GM23338 (cell line): Measurements from ENCODE around the gene C3orf22. TPM values are rescaled to one million over a fixed set of nuclear protein-coding genes. Genes with fewer than 3 reads are reported as not detected.

Experiments used
- ATAC-seq: fragments of 200-7000 bp; cut with Tn5 transposase; 3 replicates; pipeline ENCODE4 v1.9.1; 2020
- DNase-seq: peaks from one replicate; pipeline ENCODE4 v3.0.0-alpha.2; 2015; ENCODE audit warnings: low spot score
- H2AFZ ChIP-seq: fragments of 200-600 bp; sonication (generic); 2 replicates; pipeline ENCODE4 v1.8.0; 2016; ENCODE audit warnings: antibody characterized with exemption, mild to moderate bottlenecking, moderate library complexity
- H3F3A ChIP-seq: fragments of 200-600 bp; sonication (generic); replicated peaks from 2 replicates; pipeline ENCODE4 v1.8.0; 2017; ENCODE audit warnings: antibody characterized with exemption, mixed run types, low read depth
- H3K27ac ChIP-seq: fragments of 200-600 bp; sonication (generic); 2 replicates; pipeline ENCODE4 v1.6.1; 2016; ENCODE audit warnings: low read depth
- H3K27me3 ChIP-seq: fragments of 200-600 bp; sonication (generic); 2 replicates; pipeline ENCODE4 v1.8.0; 2016; ENCODE audit warnings: mild to moderate bottlenecking, mixed run types, moderate library complexity; ENCODE audit not compliant: insufficient read depth
- H3K36me3 ChIP-seq: fragments of 200-600 bp; sonication (generic); 2 replicates; pipeline ENCODE4 v1.8.0; 2016; ENCODE audit warnings: mild to moderate bottlenecking; ENCODE audit not compliant: insufficient read depth
- H3K4me1 ChIP-seq: fragments of 200-600 bp; sonication (generic); 2 replicates; pipeline ENCODE4 v1.8.0; 2016; ENCODE audit warnings: mild to moderate bottlenecking, moderate library complexity; ENCODE audit not compliant: insufficient read depth
- H3K4me2 ChIP-seq: fragments of 200-600 bp; sonication (generic); 2 replicates; pipeline ENCODE4 v1.7.1; 2017; ENCODE audit warnings: mixed run types
- H3K4me3 ChIP-seq: fragments of 200-600 bp; sonication (generic); 2 replicates; pipeline ENCODE4 v1.6.1; 2016; ENCODE audit warnings: mixed run types
- H3K79me2 ChIP-seq: fragments of 200-600 bp; sonication (generic); replicated peaks from 2 replicates; pipeline ENCODE4 v1.8.0; 2017; ENCODE audit warnings: mild to moderate bottlenecking; ENCODE audit not compliant: insufficient read depth
- H3K9me2 ChIP-seq: fragments of 200-600 bp; sonication (generic); 2 replicates; pipeline ENCODE4 v1.8.0; 2017; ENCODE audit not compliant: insufficient read depth
- H4K20me1 ChIP-seq: fragments of 200-600 bp; sonication (generic); replicated peaks from 2 replicates; pipeline ENCODE4 v1.8.0; 2017; ENCODE audit warnings: mild to moderate bottlenecking; ENCODE audit not compliant: insufficient read depth
- H3K27ac Mint-ChIP-seq: 2 replicates; pipeline ENCODE4 v1.8.0; 2020; ENCODE audit warnings: inconsistent platforms, mild to moderate bottlenecking, moderate library complexity, mixed read lengths
- H3K27me3 Mint-ChIP-seq: 3 replicates; pipeline ENCODE4 v1.8.0; 2022; ENCODE audit warnings: low read depth, mild to moderate bottlenecking, moderate library complexity, mixed read lengths, inconsistent platforms; ENCODE audit not compliant: insufficient read depth, poor library complexity
- H3K36me3 Mint-ChIP-seq: 3 replicates; pipeline ENCODE4 v1.8.0; 2021; ENCODE audit warnings: low read depth, mild to moderate bottlenecking, inconsistent platforms, moderate library complexity, mixed read lengths
- H3K4me1 Mint-ChIP-seq: 3 replicates; pipeline ENCODE4 v1.8.0; 2020; ENCODE audit warnings: mild to moderate bottlenecking, inconsistent platforms, mixed read lengths
- H3K4me3 Mint-ChIP-seq: 3 replicates; pipeline ENCODE4 v1.8.0; 2021; ENCODE audit warnings: moderate library complexity, mild to moderate bottlenecking, inconsistent platforms, mixed read lengths
- H3K9me3 Mint-ChIP-seq: 3 replicates; pipeline ENCODE4 v1.8.0; 2020; ENCODE audit warnings: moderate library complexity, mild to moderate bottlenecking, inconsistent platforms, mixed read lengths
- JUNB ChIP-seq: IDR thresholded peaks from one replicate; pipeline ENCODE4 v1.6.1; 2016; ENCODE audit warnings: antibody characterized with exemption; ENCODE audit not compliant: unreplicated experiment
- NANOG ChIP-seq: IDR thresholded peaks from 2 replicates; pipeline ENCODE4 v1.6.1; 2016; ENCODE audit warnings: antibody characterized with exemption, borderline replicate concordance
- STAT1 ChIP-seq: IDR thresholded peaks from one replicate; pipeline ENCODE4 v1.6.1; 2016; ENCODE audit warnings: antibody characterized with exemption; ENCODE audit not compliant: unreplicated experiment
- ZNF114 ChIP-seq: fragments of 250-450 bp; sonication (Bioruptor Pico); IDR thresholded peaks from 2 replicates; pipeline ENCODE4 v1.5.0; 2020; ENCODE audit warnings: mild to moderate bottlenecking, moderate library complexity
- ZNF331 ChIP-seq: fragments of 250-450 bp; sonication (Bioruptor Pico); IDR thresholded peaks from 2 replicates; pipeline ENCODE4 v1.5.0; 2020; ENCODE audit warnings: low read depth, mild to moderate bottlenecking, moderate library complexity
- polyA plus RNA-seq: library from polyadenylated mRNA; unstranded; fragments of >200 nt; fragmentation: Nextera tagmentation; extraction: Ambion mirVana; gene quantifications from 2 replicates; pipeline ENCODE4 v1.2.1, GENCODE V29; 2016
- total RNA-seq: library from RNA; depleted of rRNA; stranded (reverse); fragments of >200 nt; shearing (Covaris generic); gene quantifications from 2 replicates; pipeline ENCODE4 v1.2.3, GENCODE V29; 2014
- TF ChIP-seq, protein P1 (sequence below): fragments of 250-450 bp; sonication (Bioruptor Pico); IDR thresholded peaks from 2 replicates; pipeline ENCODE4 v1.5.0; 2020; ENCODE audit warnings: mild to moderate bottlenecking, moderate library complexity
- TF ChIP-seq, protein P2 (sequence below): IDR thresholded peaks from one replicate; pipeline ENCODE4 v1.6.1; 2018; ENCODE audit warnings: antibody characterized with exemption; ENCODE audit not compliant: unreplicated experiment

The C3orf22 gene
- total and polyA plus RNA-seq, 2 experiments from 2014 or later: not detected

DNA sequence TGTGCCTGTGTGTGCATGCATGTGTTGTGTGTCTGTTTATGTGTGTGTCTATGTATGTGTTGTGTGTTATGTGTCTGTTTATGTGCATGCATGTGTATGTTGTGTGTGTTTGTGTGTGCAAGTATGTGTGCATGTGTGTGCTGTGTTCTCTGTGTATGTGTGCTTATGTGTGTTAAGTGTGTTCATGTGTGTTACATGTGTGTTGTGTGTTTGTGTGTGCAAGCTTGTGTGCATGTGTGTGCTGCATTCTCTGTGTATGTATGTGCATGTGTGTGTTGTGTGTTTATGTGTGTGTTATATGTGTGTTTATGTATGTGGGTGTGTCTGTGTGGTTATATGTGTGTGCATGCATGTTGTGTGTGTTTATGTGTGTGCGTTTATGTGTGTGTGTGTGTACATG is 56.1 kb downstream of the C3orf22 start (continued):
- TF ChIP-seq, protein P1, sequence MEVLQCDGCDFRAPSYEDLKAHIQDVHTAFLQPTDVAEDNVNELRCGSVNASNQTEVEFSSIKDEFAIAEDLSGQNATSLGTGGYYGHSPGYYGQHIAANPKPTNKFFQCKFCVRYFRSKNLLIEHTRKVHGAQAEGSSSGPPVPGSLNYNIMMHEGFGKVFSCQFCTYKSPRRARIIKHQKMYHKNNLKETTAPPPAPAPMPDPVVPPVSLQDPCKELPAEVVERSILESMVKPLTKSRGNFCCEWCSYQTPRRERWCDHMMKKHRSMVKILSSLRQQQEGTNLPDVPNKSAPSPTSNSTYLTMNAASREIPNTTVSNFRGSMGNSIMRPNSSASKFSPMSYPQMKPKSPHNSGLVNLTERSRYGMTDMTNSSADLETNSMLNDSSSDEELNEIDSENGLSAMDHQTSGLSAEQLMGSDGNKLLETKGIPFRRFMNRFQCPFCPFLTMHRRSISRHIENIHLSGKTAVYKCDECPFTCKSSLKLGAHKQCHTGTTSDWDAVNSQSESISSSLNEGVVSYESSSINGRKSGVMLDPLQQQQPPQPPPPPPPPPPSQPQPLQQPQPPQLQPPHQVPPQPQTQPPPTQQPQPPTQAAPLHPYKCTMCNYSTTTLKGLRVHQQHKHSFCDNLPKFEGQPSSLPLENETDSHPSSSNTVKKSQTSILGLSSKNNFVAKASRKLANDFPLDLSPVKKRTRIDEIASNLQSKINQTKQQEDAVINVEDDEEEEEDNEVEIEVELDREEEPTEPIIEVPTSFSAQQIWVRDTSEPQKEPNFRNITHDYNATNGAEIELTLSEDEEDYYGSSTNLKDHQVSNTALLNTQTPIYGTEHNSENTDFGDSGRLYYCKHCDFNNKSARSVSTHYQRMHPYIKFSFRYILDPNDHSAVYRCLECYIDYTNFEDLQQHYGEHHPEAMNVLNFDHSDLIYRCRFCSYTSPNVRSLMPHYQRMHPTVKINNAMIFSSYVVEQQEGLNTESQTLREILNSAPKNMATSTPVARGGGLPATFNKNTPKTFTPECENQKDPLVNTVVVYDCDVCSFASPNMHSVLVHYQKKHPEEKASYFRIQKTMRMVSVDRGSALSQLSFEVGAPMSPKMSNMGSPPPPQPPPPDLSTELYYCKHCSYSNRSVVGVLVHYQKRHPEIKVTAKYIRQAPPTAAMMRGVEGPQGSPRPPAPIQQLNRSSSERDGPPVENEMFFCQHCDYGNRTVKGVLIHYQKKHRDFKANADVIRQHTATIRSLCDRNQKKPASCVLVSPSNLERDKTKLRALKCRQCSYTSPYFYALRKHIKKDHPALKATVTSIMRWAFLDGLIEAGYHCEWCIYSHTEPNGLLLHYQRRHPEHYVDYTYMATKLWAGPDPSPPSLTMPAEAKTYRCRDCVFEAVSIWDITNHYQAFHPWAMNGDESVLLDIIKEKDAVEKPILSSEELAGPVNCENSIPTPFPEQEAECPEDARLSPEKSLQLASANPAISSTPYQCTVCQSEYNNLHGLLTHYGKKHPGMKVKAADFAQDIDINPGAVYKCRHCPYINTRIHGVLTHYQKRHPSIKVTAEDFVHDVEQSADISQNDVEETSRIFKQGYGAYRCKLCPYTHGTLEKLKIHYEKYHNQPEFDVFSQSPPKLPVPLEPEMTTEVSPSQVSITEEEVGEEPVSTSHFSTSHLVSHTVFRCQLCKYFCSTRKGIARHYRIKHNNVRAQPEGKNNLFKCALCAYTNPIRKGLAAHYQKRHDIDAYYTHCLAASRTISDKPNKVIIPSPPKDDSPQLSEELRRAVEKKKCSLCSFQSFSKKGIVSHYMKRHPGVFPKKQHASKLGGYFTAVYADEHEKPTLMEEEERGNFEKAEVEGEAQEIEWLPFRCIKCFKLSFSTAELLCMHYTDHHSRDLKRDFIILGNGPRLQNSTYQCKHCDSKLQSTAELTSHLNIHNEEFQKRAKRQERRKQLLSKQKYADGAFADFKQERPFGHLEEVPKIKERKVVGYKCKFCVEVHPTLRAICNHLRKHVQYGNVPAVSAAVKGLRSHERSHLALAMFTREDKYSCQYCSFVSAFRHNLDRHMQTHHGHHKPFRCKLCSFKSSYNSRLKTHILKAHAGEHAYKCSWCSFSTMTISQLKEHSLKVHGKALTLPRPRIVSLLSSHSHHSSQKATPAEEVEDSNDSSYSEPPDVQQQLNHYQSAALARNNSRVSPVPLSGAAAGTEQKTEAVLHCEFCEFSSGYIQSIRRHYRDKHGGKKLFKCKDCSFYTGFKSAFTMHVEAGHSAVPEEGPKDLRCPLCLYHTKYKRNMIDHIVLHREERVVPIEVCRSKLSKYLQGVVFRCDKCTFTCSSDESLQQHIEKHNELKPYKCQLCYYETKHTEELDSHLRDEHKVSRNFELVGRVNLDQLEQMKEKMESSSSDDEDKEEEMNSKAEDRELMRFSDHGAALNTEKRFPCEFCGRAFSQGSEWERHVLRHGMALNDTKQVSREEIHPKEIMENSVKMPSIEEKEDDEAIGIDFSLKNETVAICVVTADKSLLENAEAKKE: no peak
- TF ChIP-seq ZNF331 (no peak), ZNF114 (CRISPR knock-in tag) (no peak), JUNB (no peak)
- TF ChIP-seq, protein P2, sequence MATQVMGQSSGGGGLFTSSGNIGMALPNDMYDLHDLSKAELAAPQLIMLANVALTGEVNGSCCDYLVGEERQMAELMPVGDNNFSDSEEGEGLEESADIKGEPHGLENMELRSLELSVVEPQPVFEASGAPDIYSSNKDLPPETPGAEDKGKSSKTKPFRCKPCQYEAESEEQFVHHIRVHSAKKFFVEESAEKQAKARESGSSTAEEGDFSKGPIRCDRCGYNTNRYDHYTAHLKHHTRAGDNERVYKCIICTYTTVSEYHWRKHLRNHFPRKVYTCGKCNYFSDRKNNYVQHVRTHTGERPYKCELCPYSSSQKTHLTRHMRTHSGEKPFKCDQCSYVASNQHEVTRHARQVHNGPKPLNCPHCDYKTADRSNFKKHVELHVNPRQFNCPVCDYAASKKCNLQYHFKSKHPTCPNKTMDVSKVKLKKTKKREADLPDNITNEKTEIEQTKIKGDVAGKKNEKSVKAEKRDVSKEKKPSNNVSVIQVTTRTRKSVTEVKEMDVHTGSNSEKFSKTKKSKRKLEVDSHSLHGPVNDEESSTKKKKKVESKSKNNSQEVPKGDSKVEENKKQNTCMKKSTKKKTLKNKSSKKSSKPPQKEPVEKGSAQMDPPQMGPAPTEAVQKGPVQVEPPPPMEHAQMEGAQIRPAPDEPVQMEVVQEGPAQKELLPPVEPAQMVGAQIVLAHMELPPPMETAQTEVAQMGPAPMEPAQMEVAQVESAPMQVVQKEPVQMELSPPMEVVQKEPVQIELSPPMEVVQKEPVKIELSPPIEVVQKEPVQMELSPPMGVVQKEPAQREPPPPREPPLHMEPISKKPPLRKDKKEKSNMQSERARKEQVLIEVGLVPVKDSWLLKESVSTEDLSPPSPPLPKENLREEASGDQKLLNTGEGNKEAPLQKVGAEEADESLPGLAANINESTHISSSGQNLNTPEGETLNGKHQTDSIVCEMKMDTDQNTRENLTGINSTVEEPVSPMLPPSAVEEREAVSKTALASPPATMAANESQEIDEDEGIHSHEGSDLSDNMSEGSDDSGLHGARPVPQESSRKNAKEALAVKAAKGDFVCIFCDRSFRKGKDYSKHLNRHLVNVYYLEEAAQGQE: no peak

DNA sequence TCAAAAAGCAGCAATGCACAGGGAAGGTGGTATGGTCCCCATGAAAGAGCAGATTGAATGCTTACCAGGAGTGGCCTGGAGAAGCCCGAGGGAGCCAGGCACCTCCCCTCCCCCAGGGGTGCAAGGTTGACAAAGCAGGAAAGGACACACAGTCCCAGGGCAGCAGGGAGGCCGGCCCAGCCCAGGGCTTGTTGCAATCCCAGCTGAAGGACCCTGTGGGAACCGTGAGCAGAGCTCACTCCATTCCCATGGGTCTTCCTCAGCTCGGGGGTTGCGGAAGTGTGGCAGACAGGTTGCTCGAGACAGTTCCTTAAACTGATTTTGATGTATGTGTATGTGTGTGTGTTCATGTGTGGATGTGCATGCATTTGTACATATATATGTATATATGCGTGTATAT is 57.0 kb downstream of the C3orf22 start:
- Histone ChIP-seq H3K79me2 (no peaks in the 10 kb centered on the region), H2AFZ (no peak overlapping the region), H3K27ac (no peak overlapping the region), H3K4me2 (no peak overlapping the region), H3K4me3 (no peak overlapping the region), H3K36me3 (no peaks in the 10 kb centered on the region), H4K20me1 (no peaks in the 10 kb centered on the region), H3K27me3 (no peaks in the 10 kb centered on the region), H3K4me1 (peaks cover 8% of the 10 kb centered on the region; the same call in 1 of the 2 replicates), H3F3A (peaks cover 13% of the 10 kb centered on the region), H3K9me2 (0 out of 2 replicates have a peak, but pooled peaks cover 4% of the 10 kb centered on the region)
- Mint-ChIP-seq H3K4me3 (no peak overlapping the region), H3K27me3 (peaks cover 9% of the 10 kb centered on the region), H3K36me3 (no peaks in the 10 kb centered on the region), H3K27ac (no peak overlapping the region), H3K9me3 (no peaks in the 10 kb centered on the region), H3K4me1 (peaks cover 17% of the 10 kb centered on the region)
- ATAC-seq (peak; percentile 43), DNase-seq (no peak)
- TF ChIP-seq, protein P1: no peak
- TF ChIP-seq STAT1 (no peak), NANOG (no peak), ZNF331 (no peak)
